ENCODE measurements around the gene XPO4.

XPO4 gene

DNA sequence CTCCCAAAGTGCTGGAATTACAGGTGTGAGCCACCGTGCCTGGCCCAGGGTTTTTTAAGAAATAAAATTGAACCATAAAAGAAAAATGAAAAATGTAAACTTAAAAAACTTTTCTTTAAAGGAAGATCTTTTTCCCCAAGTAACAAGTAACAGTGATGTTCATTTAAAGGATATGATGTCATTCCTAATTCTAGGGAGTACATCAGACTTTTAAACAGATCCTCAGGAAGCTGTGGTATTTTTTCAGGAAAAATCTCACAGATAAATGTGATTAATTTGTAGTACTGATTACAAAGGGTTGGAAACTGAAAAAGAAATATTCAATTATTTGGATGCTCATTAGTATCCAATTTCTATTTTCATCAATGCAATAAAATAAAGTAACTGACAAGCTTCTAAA is 114.2 kb downstream of the XPO4 start:
- TF ChIP-seq, protein P1, sequence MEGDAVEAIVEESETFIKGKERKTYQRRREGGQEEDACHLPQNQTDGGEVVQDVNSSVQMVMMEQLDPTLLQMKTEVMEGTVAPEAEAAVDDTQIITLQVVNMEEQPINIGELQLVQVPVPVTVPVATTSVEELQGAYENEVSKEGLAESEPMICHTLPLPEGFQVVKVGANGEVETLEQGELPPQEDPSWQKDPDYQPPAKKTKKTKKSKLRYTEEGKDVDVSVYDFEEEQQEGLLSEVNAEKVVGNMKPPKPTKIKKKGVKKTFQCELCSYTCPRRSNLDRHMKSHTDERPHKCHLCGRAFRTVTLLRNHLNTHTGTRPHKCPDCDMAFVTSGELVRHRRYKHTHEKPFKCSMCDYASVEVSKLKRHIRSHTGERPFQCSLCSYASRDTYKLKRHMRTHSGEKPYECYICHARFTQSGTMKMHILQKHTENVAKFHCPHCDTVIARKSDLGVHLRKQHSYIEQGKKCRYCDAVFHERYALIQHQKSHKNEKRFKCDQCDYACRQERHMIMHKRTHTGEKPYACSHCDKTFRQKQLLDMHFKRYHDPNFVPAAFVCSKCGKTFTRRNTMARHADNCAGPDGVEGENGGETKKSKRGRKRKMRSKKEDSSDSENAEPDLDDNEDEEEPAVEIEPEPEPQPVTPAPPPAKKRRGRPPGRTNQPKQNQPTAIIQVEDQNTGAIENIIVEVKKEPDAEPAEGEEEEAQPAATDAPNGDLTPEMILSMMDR (IDR thresholded peaks at IDR 0.05; ENCODE audit: low read length, missing control alignments): no peak
- no peak overlapping the region for H3K4me3 ChIP-seq (replicated peaks; ENCODE audit: low read depth, low read length)
- DNase-seq (ENCODE audit: low read depth): peak; percentile 9

DNA sequence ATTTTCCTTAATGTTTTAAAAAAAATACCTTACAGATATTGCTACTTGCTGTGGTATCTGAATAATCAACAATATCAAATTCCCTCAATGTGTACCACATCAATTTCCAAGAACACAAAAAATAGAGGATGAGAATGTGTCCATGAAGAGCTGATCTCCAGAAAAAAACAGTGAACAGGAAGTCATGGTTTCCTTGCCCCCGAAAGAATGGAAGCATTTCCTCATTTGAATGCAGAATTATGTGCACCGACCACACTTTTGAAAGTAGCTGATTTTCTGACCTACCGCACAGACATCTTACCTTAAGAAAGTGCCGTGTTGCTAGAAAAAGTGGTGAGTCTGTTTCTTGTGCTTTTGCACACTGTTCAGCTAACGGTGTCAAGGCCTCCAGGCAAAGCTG is 115.4 kb downstream of the XPO4 start:
- TF ChIP-seq, protein P1 (IDR thresholded peaks at IDR 0.05; ENCODE audit: low read length, missing control alignments): no peak
- H3K4me3 ChIP-seq (replicated peaks; ENCODE audit: low read depth, low read length): no peak overlapping the region
- no peak for DNase-seq (ENCODE audit: low read depth)

DNA sequence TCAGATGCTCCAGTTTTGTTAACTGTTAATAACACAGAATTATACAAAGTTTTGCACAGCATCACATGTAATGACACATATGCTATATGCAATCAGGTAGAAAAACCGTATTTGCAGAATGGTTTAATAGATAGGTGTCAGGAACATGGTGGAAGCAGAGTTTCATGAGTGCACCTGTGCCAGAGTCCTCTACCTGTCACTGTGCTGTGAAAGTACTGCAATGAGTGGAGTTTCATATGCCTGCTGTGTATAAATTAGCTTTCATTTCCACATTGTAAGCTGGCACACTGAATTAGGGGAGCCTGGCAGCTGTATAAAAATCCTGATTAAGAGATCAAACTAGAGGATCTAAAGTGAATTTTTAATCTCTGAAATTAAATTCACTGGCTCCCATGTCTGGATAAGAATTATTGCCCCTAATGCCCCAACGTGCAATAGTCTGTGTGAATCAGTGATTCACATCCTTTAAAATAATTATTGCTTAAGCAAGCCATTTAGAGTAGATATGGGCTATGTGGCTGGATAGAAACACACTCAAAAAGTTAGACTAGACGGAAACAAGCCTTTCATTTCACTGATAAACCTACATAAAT is 120.3 kb downstream of the XPO4 start:
- TF ChIP-seq, protein P1 (IDR thresholded peaks at IDR 0.05; ENCODE audit: low read length, missing control alignments): no peak
- H3K4me3 ChIP-seq (replicated peaks; ENCODE audit: low read depth, low read length): no peak overlapping the region
- no peak for DNase-seq (ENCODE audit: low read depth)

DNA sequence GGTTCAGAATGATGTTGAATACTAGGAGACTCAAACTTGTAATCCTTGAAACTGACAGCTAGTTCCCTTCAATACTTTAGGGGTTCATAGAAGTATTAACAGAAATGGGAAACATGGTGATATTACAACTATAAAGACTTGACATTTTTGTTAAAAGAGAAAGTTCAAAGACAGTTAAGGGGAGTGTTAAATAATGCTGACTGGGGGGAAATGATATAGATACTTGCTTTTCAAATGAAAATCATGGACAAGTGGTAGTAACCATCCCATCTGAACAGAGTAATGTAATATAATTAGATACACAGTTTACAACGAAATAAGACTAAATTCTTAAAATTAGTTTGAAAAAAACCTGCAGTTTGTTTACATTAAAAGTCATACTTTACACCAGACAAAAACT is 122.2 kb downstream of the XPO4 start:
- H3K4me3 ChIP-seq (replicated peaks; ENCODE audit: low read depth, low read length): no peak overlapping the region
- DNase-seq (ENCODE audit: low read depth): no peak
- TF ChIP-seq, protein P1 (IDR thresholded peaks at IDR 0.05; ENCODE audit: low read length, missing control alignments): no peak

DNA sequence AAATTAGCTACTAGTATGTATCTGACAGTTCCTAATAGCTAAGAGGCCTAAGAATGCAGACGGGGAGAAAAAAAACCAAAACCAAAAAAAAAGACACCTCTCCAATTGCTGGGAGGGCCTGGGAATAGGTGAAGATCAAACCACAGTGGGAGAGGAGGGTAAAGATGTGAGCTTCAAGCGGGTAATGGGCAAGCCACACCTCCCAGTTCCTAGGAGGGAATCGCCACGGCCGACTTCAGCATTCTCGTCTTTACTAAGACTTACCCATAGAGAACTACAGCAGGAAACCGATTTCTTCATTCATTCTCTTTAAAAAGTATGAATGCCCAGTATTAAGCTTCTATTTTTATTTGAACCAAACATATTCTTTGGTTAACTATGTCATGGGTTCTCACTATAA is 123.1 kb downstream of the XPO4 start:
- TF ChIP-seq, protein P1 (IDR thresholded peaks at IDR 0.05; ENCODE audit: low read length, missing control alignments): no peak
- DNase-seq (ENCODE audit: low read depth): no peak

DNA sequence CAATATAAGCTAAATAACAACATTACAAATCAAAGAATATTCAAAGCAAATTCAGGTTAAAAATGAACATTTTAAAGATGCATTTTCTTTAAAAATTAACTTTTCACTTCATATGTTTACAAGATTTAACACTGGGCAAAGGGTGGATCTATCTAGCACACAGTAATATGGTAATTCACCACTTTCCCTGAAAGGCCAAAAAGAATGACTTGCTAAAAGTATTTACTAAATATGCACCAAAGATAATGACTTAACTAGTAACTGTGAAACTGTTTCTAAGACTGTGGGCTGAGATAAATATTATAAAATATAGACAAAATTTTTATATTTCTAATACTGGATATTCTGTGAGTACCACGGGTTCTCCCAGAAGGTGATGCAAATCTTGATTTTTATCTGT is 124.2 kb downstream of the XPO4 start:
- H3K4me3 ChIP-seq (replicated peaks; ENCODE audit: low read depth, low read length): no peak overlapping the region
- TF ChIP-seq, protein P1 (IDR thresholded peaks at IDR 0.05; ENCODE audit: low read length, missing control alignments): no peak
- no peak for DNase-seq (ENCODE audit: low read depth)

More for the DNA sequence above, 123.1 kb downstream of the XPO4 start:
- H3K4me3 ChIP-seq (replicated peaks; ENCODE audit: low read depth, low read length): no peak overlapping the region

DNA sequence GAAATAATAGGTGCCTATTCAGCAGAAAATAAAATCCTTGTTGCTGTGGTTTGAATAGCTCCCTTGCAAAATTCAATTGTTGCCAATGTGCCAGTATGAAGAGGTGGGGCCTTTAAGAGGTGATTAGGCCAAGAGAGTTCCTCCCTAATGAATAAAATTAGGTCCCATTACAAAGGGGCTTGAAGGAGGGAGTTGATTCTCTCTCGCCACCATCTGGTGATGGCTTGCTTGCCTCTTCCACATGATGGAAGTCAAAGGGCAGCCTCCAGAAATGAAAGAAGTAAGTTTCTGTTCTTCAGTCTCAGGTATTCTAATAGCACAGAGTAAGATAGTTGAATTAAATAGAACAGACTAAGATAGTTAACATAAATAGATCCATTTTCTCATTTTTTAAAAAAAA is 125.8 kb downstream of the XPO4 start:
- TF ChIP-seq, protein P1 (IDR thresholded peaks at IDR 0.05; ENCODE audit: low read length, missing control alignments): no peak
- DNase-seq (ENCODE audit: low read depth): no peak
- no peak overlapping the region for H3K4me3 ChIP-seq (replicated peaks; ENCODE audit: low read depth, low read length)
